HG03439 (cell line): ENCODE results near the gene SPON1.
"Not testable (repeated sequence)": the region's sequence is repeated elsewhere in the genome, so short reads cannot be mapped to it uniquely, and the experiment has no call there.

ENCODE experiments used
- ATAC-seq: cut with Tn5 transposase; IDR thresholded peaks from one replicate; pipeline ENCODE4 v1.9.1; 2021; ENCODE audit warnings: mild to moderate bottlenecking, moderate library complexity; ENCODE audit not compliant: unreplicated experiment

The SPON1 gene

GRCh38 chr11:14075118-14076078 is 112.9 kb downstream of the SPON1 start:
- no peak for ATAC-seq

- ATAC-seq = no peak
These were observed 116.5 kb downstream of the SPON1 start for GRCh38 chr11:14079011-14079410.

- no peak for ATAC-seq
These were observed 117.3 kb downstream of the SPON1 start for GRCh38 chr11:14079797-14080196.

GRCh38 chr11:14081581-14082231 is 119.2 kb downstream of the SPON1 start:
- ATAC-seq = no peak

- ATAC-seq = no peak
These were observed 119.8 kb downstream of the SPON1 start for GRCh38 chr11:14082338-14082737.

GRCh38 chr11:14088861-14089260 is 126.3 kb downstream of the SPON1 start:
- ATAC-seq = not testable (repeated sequence)

- no peak for ATAC-seq
These were observed 127.4 kb downstream of the SPON1 start for GRCh38 chr11:14089690-14090462.

GRCh38 chr11:14090631-14091030 is 128.1 kb downstream of the SPON1 start:
- not testable (repeated sequence) for ATAC-seq

GRCh38 chr11:14093065-14093464 is 130.5 kb downstream of the SPON1 start:
- no peak for ATAC-seq

GRCh38 chr11:14094481-14095037 is 132.0 kb downstream of the SPON1 start:
- no peak for ATAC-seq

GRCh38 chr11:14095882-14096281 is 133.4 kb downstream of the SPON1 start:
- no peak for ATAC-seq

GRCh38 chr11:14096606-14097005 is 134.1 kb downstream of the SPON1 start:
- no peak for ATAC-seq

GRCh38 chr11:14101388-14101787 is 138.9 kb downstream of the SPON1 start:
- no peak for ATAC-seq

- ATAC-seq = no peak
These were observed 140.2 kb downstream of the SPON1 start for GRCh38 chr11:14102766-14103165.

- no peak for ATAC-seq
These were observed 142.9 kb downstream of the SPON1 start for GRCh38 chr11:14105446-14105845.

- ATAC-seq = no peak
These were observed 144.0 kb downstream of the SPON1 start for GRCh38 chr11:14106303-14107049.

- no peak for ATAC-seq
These were observed 144.5 kb downstream of the SPON1 start for GRCh38 chr11:14107050-14107430.

GRCh38 chr11:14109742-14110141 is 147.2 kb downstream of the SPON1 start:
- no peak for ATAC-seq

GRCh38 chr11:14110629-14111028 is 148.1 kb downstream of the SPON1 start:
- no peak for ATAC-seq

GRCh38 chr11:14111496-14111895 is 149.0 kb downstream of the SPON1 start:
- ATAC-seq = no peak
